PC-9 (cell line): ENCODE data around the gene CBX7. TPM values are rescaled to one million over a fixed set of nuclear protein-coding genes. Genes with fewer than 3 reads are reported as not detected.

ENCODE experiments used
- BruUV-seq: library from RNA; stranded (reverse); fragments of 400-500 nt; replicated peaks from 2 replicates; lab custom pipeline; 2021; lab: Mats Ljungman, UMichigan
- CTCF ChIA-PET: fragments of 300-600 bp; sonication (Branson Sonifier 250); formaldehyde crosslinking; loops from one replicate; lab custom pipeline; 2022; ENCODE audit warnings: antibody characterized with exemption; lab: Charles Lee
- POLR2A ChIA-PET: fragments of 300-600 bp; sonication (Branson Sonifier 250); formaldehyde crosslinking; loops from one replicate; lab custom pipeline; 2022; ENCODE audit warnings: antibody characterized with exemption; ENCODE audit not compliant: unreplicated experiment; lab: Charles Lee
- DNase-seq, 2 experiments: peaks; one replicate each; pipeline versions ENCODE4 v3.0.0 to v3.0.0-alpha.2; 2015 to 2022; ENCODE audit warnings: mixed read lengths in 1 of 2
- H2AFZ ChIP-seq: fragments of 200-600 bp; sonication (generic); 2 replicates; pipeline ENCODE4 v1.8.1; 2017; ENCODE audit warnings: antibody characterized with exemption
- H3F3A ChIP-seq: fragments of 200-600 bp; sonication (generic); 2 replicates; pipeline ENCODE4 v1.8.1; 2017; ENCODE audit warnings: antibody characterized with exemption, mild to moderate bottlenecking, low read depth; ENCODE audit not compliant: insufficient read depth
- H3K27ac ChIP-seq: fragments of 200-600 bp; sonication (generic); 2 replicates; pipeline ENCODE4 v1.6.1; 2016; ENCODE audit warnings: mixed run types
- H3K27me3 ChIP-seq: fragments of 200-600 bp; sonication (generic); 2 replicates; pipeline ENCODE4 v1.6.1; 2016; ENCODE audit warnings: low read depth, mixed run types; ENCODE audit not compliant: insufficient read depth
- H3K36me3 ChIP-seq: fragments of 200-600 bp; sonication (generic); 2 replicates; pipeline ENCODE4 v1.6.1; 2016; ENCODE audit warnings: low read depth, mixed run types
- H3K4me1 ChIP-seq: fragments of 200-600 bp; sonication (generic); replicated peaks from 2 replicates; pipeline ENCODE4 v1.6.1; 2016; ENCODE audit warnings: mixed run types; ENCODE audit not compliant: insufficient read depth
- H3K4me2 ChIP-seq: fragments of 200-600 bp; sonication (generic); 2 replicates; pipeline ENCODE4 v1.6.1; 2017; ENCODE audit warnings: mixed run types
- H3K4me3 ChIP-seq: fragments of 200-600 bp; sonication (generic); 2 replicates; pipeline ENCODE4 v1.6.1; 2016; ENCODE audit warnings: mixed run types
- H3K79me2 ChIP-seq: fragments of 200-600 bp; sonication (generic); 2 replicates; pipeline ENCODE4 v1.6.1; 2017; ENCODE audit warnings: low read depth, mixed run types
- H3K9me2 ChIP-seq: fragments of 200-600 bp; sonication (generic); 2 replicates; pipeline ENCODE4 v1.8.1; 2017; ENCODE audit warnings: mild to moderate bottlenecking; ENCODE audit not compliant: insufficient read depth
- H3K9me3 ChIP-seq: fragments of 200-600 bp; sonication (generic); 2 replicates; pipeline ENCODE4 v1.8.1; 2016; ENCODE audit warnings: low read depth; ENCODE audit not compliant: insufficient read depth
- H4K20me1 ChIP-seq: fragments of 200-600 bp; sonication (generic); 2 replicates; pipeline ENCODE4 v1.8.1; 2017; ENCODE audit not compliant: insufficient read depth
- CTCF ChIP-seq: fragments of 200-600 bp; sonication (generic); conservative IDR thresholded peaks from 2 replicates; pipeline ENCODE4 v1.6.1; 2017; ENCODE audit warnings: mixed run types, antibody characterized with exemption, mild to moderate bottlenecking, moderate library complexity
- EZH2 ChIP-seq: fragments of 200-600 bp; sonication (generic); IDR thresholded peaks from 2 replicates; pipeline ENCODE4 v1.8.0; 2017; ENCODE audit warnings: antibody characterized with exemption, low read depth
- intact Hi-C: fragments of 100-400 bp; cut with micrococcal nuclease; formaldehyde crosslinking; loops from one replicate; pipeline ENCODE4 v1.10.0; 2022; ENCODE audit not compliant: unreplicated experiment
- total RNA-seq: library from RNA; stranded (reverse); gene quantifications from 2 replicates; pipeline ENCODE4 v1.2.3, GENCODE V29; 2021

Gene CBX7
- total RNA-seq, 1 experiment from 2014 or later = 29.1 TPM

- Histone ChIP-seq H3K27ac (peak overlapping the region; percentile 47), H3K4me2 (peak overlapping the region; percentile 62), H3F3A (peaks cover 17% of the 10 kb centered on the region; the same call in 1 of the 2 replicates), H3K9me3 (no peaks in the 10 kb centered on the region), H3K79me2 (no peaks in the 10 kb centered on the region), H3K4me3 (no peak overlapping the region), H3K4me1 (peaks cover 21% of the 10 kb centered on the region), H2AFZ (no peak overlapping the region), H3K9me2 (no peaks in the 10 kb centered on the region), H3K36me3 (no peaks in the 10 kb centered on the region), H3K27me3 (no peaks in the 10 kb centered on the region), H4K20me1 (no peaks in the 10 kb centered on the region)
- no TSS peak for BruUV-seq
- ChIA-PET POLR2A (interaction anchor here (0.5 to 0.6 kb wide), 2 partner anchors 57 to 234 kb away, joined by 4 to 7 read pairs; no protein-coding TSS in a partner anchor), CTCF (interaction anchor here (0.6 kb wide), 1 partner anchor 104 kb away, joined by 3 read pairs; no protein-coding TSS in a partner anchor)
- TF ChIP-seq EZH2 (no peak), CTCF (no peak)
- intact Hi-C loops = loop anchor here (5.0 kb wide), 1 partner anchor 44 kb away; no protein-coding TSS in a partner anchor
- peak; percentile 34 to 92 for DNase-seq
Measured at GRCh38 chr22:39110631-39111561, 41.6 kb downstream of the CBX7 start.

- Histone ChIP-seq H3K9me2 (no peaks in the 10 kb centered on the region), H3K4me1 (peaks cover 21% of the 10 kb centered on the region), H3F3A (peaks cover 14% of the 10 kb centered on the region; the same call in 1 of the 2 replicates), H4K20me1 (no peaks in the 10 kb centered on the region), H3K4me3 (no peak overlapping the region), H3K27ac (no peak overlapping the region), H2AFZ (no peak overlapping the region), H3K27me3 (no peaks in the 10 kb centered on the region), H3K4me2 (no peak overlapping the region), H3K9me3 (no peaks in the 10 kb centered on the region), H3K79me2 (no peaks in the 10 kb centered on the region), H3K36me3 (no peaks in the 10 kb centered on the region)
- POLR2A ChIA-PET = interaction anchor here (0.5 kb wide), 1 partner anchor 229 kb away, joined by 24 read pairs; no protein-coding TSS in a partner anchor
- CTCF ChIA-PET = no interaction called here
- TF ChIP-seq CTCF (no peak), EZH2 (no peak)
- DNase-seq = no peak
- intact Hi-C loops = no loop called here
- BruUV-seq = no TSS peak
Measured at GRCh38 chr22:39109361-39109760, 43.1 kb downstream of the CBX7 start.

- Histone ChIP-seq H4K20me1 (no peaks in the 10 kb centered on the region), H3K4me1 (peaks cover 21% of the 10 kb centered on the region), H3K4me3 (no peak overlapping the region), H3K36me3 (no peaks in the 10 kb centered on the region), H3K27me3 (no peaks in the 10 kb centered on the region), H2AFZ (no peak overlapping the region), H3K27ac (no peak overlapping the region), H3K79me2 (no peaks in the 10 kb centered on the region), H3K9me3 (no peaks in the 10 kb centered on the region), H3K4me2 (no peak overlapping the region), H3F3A (peaks cover 16% of the 10 kb centered on the region; the same call in 1 of the 2 replicates), H3K9me2 (no peaks in the 10 kb centered on the region)
- intact Hi-C loops = no loop called here
- no TSS peak for BruUV-seq
- no peak for TF ChIP-seq CTCF
- POLR2A ChIA-PET = interaction anchor here (0.5 kb wide), 1 partner anchor 228 kb away, joined by 24 read pairs; no protein-coding TSS in a partner anchor
- no peak for DNase-seq
- CTCF ChIA-PET = no interaction called here
Measured at GRCh38 chr22:39108487-39108886, 44.0 kb downstream of the CBX7 start.
